ENCODE data around the gene EEF1B2. TPM values are rescaled to one million over a fixed set of nuclear protein-coding genes. Genes with fewer than 3 reads are reported as not detected.
"Not testable (repeated sequence)": the region's sequence is repeated elsewhere in the genome, so short reads cannot be mapped to it uniquely, and the experiment has no call there.

Gene EEF1B2
- total RNA-seq, 1 donor from 2014 or later = 698 TPM

DNA sequence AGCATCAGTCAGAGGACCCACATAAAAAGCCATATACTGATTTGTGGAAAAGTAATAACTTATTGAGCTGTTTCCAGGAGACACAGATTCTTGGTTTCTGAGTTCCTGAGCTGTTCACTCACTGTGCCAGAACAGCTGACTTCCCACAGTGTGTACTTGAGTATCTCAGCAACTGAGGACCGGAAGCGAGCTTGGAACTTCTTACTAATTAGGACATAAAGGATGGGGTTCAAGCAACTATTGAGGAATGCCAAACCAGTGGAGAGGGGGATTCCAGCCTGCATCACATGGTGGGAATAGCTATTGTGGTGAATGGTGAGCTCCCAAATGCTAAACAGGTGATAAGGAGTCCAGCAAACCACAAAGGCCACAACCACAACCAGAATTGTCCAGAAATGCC lies 16.4 kb downstream of the EEF1B2 start:
- H3K27ac Mint-ChIP-seq = no peak overlapping the region
- H3K27me3 Mint-ChIP-seq (ENCODE audit: insufficient read depth) = peaks cover 2% of the 10 kb centered on the region
- no peaks in the 10 kb centered on the region for H3K36me3 Mint-ChIP-seq (ENCODE audit: low read depth)
- intact Hi-C loops (cut with micrococcal nuclease) = no loop called here
- no peak overlapping the region for H3K4me3 Mint-ChIP-seq
- no peak for DNase-seq (ENCODE audit: low spot score)
- H3K4me1 Mint-ChIP-seq (ENCODE audit: low read depth) = no peaks in the 10 kb centered on the region
- H3K9me3 Mint-ChIP-seq = no peaks in the 10 kb centered on the region

DNA sequence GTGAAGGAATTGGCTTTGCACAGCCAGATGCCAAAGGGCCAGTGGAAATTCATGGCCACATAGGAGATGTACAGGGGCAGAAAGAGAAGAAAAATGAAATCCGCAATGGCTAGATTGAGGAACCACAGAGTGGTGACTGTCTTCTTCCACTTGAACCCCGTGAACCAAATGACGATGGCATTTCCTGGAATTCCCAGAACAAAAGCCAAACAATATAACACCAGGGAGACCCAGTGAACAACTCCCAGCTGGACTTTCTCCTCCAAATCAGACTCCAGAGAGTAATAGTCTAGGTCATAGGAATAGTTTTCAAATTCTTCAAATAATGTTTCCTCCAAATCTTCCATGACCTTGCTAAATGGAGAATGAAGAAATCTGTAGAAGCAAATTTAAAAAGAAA lies 17.2 kb downstream of the EEF1B2 start:
- H3K27ac Mint-ChIP-seq = no peak overlapping the region
- no peak overlapping the region for H3K4me3 Mint-ChIP-seq
- H3K27me3 Mint-ChIP-seq (ENCODE audit: insufficient read depth) = peaks cover 2% of the 10 kb centered on the region
- no peaks in the 10 kb centered on the region for H3K9me3 Mint-ChIP-seq
- DNase-seq (ENCODE audit: low spot score) = no peak
- no peaks in the 10 kb centered on the region for H3K36me3 Mint-ChIP-seq (ENCODE audit: low read depth)
- intact Hi-C loops (cut with micrococcal nuclease) = no loop called here
- no peaks in the 10 kb centered on the region for H3K4me1 Mint-ChIP-seq (ENCODE audit: low read depth)

DNA sequence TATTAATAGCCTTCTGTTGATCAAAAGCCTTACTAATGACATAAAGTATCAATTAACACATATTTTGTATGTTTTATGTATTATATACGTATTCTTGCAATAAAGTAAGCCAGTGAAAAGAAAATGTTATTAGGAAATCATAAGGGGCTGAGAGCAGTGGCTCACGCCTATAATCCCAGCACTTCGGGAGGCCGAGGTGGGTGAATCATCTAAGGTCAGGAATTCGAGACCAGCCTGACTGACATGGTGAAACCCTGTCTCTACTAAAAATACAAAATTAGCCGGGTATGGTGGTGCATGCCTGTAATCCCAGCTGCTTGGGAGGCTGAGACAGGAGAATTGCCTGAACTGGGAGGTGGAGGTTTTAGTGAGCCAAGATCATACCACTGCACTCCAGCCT lies 21.8 kb downstream of the EEF1B2 start:
- DNase-seq (ENCODE audit: low spot score); H3K4me1 Mint-ChIP-seq (ENCODE audit: low read depth); H3K27ac Mint-ChIP-seq; H3K36me3 Mint-ChIP-seq (ENCODE audit: low read depth); intact Hi-C loops (cut with micrococcal nuclease); H3K4me3 Mint-ChIP-seq; H3K9me3 Mint-ChIP-seq; H3K27me3 Mint-ChIP-seq (ENCODE audit: insufficient read depth): not testable (repeated sequence)

DNA sequence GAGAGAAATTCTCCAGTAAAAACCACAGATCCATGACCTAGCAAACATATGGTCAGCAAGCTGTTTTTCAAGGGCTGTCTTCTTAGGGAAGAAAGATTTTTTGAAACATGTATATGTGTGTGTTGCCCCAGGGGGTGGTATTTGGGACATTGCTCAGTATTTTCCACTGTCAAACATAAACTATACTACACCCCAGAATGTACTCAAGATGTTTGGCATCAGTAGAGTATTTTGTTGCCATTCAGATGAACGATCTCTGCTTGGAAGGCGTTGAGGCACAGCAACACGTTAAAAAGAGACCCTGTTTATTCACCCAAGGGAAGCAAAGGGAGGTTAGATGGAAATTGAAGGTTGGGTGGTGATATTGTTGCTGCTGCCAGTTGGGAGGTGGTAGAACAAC lies 30.0 kb downstream of the EEF1B2 start:
- intact Hi-C loops (cut with micrococcal nuclease) = no loop called here
- H3K27me3 Mint-ChIP-seq (ENCODE audit: insufficient read depth) = peaks cover 21% of the 10 kb centered on the region
- H3K27ac Mint-ChIP-seq = no peak overlapping the region
- no peaks in the 10 kb centered on the region for H3K4me1 Mint-ChIP-seq (ENCODE audit: low read depth)
- no peaks in the 10 kb centered on the region for H3K9me3 Mint-ChIP-seq
- no peaks in the 10 kb centered on the region for H3K36me3 Mint-ChIP-seq (ENCODE audit: low read depth)
- no peak for DNase-seq (ENCODE audit: low spot score)
- no peak overlapping the region for H3K4me3 Mint-ChIP-seq

DNA sequence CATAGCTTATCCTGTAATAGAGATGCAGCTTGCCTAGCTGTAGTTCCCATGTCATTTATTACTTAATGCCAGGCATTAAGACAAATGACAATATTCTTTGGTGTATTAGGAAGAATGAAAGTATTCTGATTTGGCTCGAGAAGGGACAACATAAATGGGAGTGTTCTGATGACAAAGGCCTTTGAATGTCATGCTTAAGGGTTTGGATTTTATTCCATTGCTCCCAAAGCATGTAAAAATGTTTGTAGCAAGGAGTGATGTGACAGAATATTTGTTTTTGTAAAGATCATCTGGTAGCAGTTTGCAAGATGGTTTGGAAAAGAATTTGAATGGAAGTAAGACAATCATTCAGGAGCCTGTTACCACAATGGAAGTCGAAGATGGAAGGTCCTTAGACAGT lies 30.4 kb downstream of the EEF1B2 start:
- H3K4me3 Mint-ChIP-seq = no peak overlapping the region
- intact Hi-C loops (cut with micrococcal nuclease) = no loop called here

DNA sequence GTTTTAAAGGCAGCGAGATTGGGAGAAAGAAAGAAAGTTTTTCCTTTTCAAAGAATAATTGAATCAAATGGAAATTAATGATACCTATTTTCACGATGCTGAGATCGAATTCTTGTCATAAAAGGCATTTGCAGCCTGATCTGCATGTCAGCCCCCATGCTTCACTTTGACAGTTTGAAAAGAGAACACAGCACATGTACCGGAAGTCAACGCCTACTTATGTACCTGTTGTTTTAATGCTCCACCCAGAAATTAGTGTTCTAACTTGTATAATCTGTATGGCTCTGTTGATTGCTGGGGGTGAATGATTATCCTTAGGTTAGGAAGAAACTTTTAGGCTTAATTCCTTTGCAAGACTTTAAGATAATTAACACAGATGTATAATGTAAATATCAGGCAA lies 31.0 kb downstream of the EEF1B2 start:
- H3K9me3 Mint-ChIP-seq = no peaks in the 10 kb centered on the region
- no peak overlapping the region for H3K4me3 Mint-ChIP-seq
- no peak overlapping the region for H3K27ac Mint-ChIP-seq
- no peak for DNase-seq (ENCODE audit: low spot score)
- intact Hi-C loops (cut with micrococcal nuclease) = no loop called here
- peaks cover 21% of the 10 kb centered on the region for H3K27me3 Mint-ChIP-seq (ENCODE audit: insufficient read depth)
- no peaks in the 10 kb centered on the region for H3K4me1 Mint-ChIP-seq (ENCODE audit: low read depth)
- H3K36me3 Mint-ChIP-seq (ENCODE audit: low read depth) = no peaks in the 10 kb centered on the region

More for the DNA sequence above, 30.4 kb downstream of the EEF1B2 start:
- DNase-seq (ENCODE audit: low spot score) = no peak
- H3K27ac Mint-ChIP-seq = no peak overlapping the region
- no peaks in the 10 kb centered on the region for H3K4me1 Mint-ChIP-seq (ENCODE audit: low read depth)
- H3K36me3 Mint-ChIP-seq (ENCODE audit: low read depth) = no peaks in the 10 kb centered on the region
- peaks cover 21% of the 10 kb centered on the region for H3K27me3 Mint-ChIP-seq (ENCODE audit: insufficient read depth)
- H3K9me3 Mint-ChIP-seq = no peaks in the 10 kb centered on the region

DNA sequence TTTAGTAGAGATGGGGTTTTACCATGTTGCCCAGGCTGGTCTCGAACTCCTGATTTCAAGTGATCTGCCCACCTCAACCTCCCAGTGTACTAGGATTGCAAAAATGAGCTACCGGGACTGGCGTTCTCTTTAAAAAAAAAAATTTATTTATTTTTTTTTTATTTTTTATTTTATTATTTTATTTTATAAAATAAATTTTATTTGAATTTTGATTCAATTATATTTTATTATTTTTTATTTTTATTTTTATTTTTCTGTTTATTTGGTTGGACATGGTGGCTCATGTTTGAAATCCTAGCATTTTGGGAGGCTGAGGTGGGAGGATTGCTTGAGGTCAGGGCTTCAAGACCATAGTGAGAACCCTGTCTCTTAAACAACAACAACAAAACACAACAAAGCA lies 32.5 kb downstream of the EEF1B2 start:
- H3K4me3 Mint-ChIP-seq = no peak overlapping the region
- H3K4me1 Mint-ChIP-seq (ENCODE audit: low read depth) = no peaks in the 10 kb centered on the region
- H3K9me3 Mint-ChIP-seq = no peaks in the 10 kb centered on the region
- peaks cover 22% of the 10 kb centered on the region for H3K27me3 Mint-ChIP-seq (ENCODE audit: insufficient read depth)
- no peak overlapping the region for H3K27ac Mint-ChIP-seq
- intact Hi-C loops (cut with micrococcal nuclease) = no loop called here
- no peak for DNase-seq (ENCODE audit: low spot score)
- H3K36me3 Mint-ChIP-seq (ENCODE audit: low read depth) = no peaks in the 10 kb centered on the region

DNA sequence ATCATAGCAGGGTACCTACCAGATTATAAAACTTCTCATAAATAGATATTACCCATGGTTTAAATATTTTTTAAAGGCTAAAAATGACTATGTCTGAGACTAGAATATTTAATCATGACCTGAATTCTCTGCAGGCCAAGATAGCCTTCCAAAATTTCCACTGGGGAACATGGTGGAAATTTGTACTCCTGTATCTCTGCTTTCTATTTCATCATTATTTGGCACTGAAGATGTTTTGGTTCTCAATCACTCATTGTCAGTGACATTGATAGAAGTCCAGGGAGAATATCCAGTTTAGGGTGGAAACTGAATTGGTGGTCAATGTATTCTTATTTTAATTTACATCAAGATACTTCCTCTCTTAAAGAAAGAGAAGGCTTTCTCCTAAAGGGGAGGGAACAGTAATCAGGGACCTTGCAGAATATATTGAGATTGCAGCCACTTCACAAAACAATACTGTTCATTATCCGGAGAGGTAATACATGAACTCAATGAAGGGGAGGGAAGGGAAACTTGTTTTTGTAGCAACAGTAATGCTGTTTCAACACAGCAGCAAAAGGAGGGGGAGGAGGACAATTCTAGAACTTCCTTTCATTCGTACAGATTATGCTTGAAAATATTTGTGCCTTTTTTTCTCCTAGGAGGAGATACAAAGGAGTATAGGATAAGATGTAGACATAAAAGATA lies 34.1 kb downstream of the EEF1B2 start:
- H3K9me3 Mint-ChIP-seq = no peaks in the 10 kb centered on the region
- DNase-seq (ENCODE audit: low spot score) = no peak
- intact Hi-C loops (cut with micrococcal nuclease) = no loop called here
- no peak overlapping the region for H3K27ac Mint-ChIP-seq
- H3K27me3 Mint-ChIP-seq (ENCODE audit: insufficient read depth) = peaks cover 20% of the 10 kb centered on the region
- H3K36me3 Mint-ChIP-seq (ENCODE audit: low read depth) = no peaks in the 10 kb centered on the region
- H3K4me3 Mint-ChIP-seq = no peak overlapping the region
- no peaks in the 10 kb centered on the region for H3K4me1 Mint-ChIP-seq (ENCODE audit: low read depth)

DNA sequence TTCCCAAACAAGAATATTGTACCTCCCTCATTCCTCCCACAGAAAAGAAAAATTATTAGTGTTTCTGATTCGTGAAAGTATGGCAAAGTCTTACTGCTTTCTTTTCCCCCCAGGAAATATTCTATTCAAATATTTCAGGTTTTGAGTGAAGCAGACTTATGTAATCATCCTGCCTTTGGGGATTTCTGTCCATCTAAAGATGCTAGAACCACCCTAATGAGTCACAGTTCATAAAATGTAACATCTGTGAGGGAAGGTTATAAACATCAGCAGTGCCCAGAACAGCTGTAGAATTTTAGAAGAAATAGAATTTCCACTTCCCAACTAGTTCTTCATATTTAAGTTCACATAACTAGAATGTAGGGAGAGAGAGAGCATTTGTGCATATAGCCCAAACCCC lies 39.0 kb downstream of the EEF1B2 start:
- no peaks in the 10 kb centered on the region for H3K36me3 Mint-ChIP-seq (ENCODE audit: low read depth)
- H3K4me1 Mint-ChIP-seq (ENCODE audit: low read depth) = no peaks in the 10 kb centered on the region

DNA sequence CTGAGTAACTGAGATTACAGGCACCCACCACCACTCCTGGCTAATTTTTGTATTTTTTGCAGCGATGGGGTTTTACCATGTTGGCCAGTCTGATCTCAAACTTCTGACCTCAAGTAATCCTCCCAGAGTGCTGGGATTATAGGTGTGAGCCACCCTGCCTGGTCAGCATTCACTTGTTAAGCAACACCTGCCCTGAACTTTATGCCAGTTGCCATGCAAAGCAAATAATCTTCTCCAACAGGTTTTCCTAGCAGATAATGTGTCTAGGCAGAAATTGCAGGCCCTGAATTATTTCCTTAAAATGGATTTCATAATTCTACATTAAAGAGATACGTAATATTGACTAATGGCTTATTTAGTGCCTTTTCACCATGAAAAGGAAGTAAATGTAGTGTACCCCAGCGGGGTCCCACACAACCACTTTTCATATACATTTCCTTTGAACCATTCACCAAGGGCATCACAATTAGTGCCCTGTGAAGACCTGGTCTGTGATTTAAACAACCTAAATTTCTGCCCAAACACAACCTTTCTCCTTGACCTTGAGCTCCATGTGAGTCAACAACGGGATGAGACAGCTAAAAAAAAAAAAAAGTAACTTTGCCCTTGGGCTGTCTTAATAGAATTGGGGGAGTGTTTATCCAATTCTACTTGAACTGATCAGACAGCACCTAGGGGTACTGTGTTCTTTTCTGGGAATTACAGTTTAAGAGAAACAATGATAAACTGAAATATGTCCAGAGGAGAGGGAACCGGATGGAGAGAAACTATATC lies 41.6 kb downstream of the EEF1B2 start:
- intact Hi-C loops (cut with micrococcal nuclease) = no loop called here
- no peak for DNase-seq (ENCODE audit: low spot score)
- H3K4me3 Mint-ChIP-seq = no peak overlapping the region

More for the DNA sequence above, 39.0 kb downstream of the EEF1B2 start:
- H3K27me3 Mint-ChIP-seq (ENCODE audit: insufficient read depth) = peaks cover 8% of the 10 kb centered on the region
- no peak overlapping the region for H3K27ac Mint-ChIP-seq
- no peak for DNase-seq (ENCODE audit: low spot score)
- intact Hi-C loops (cut with micrococcal nuclease) = no loop called here
- H3K9me3 Mint-ChIP-seq = no peaks in the 10 kb centered on the region
- H3K4me3 Mint-ChIP-seq = no peak overlapping the region

DNA sequence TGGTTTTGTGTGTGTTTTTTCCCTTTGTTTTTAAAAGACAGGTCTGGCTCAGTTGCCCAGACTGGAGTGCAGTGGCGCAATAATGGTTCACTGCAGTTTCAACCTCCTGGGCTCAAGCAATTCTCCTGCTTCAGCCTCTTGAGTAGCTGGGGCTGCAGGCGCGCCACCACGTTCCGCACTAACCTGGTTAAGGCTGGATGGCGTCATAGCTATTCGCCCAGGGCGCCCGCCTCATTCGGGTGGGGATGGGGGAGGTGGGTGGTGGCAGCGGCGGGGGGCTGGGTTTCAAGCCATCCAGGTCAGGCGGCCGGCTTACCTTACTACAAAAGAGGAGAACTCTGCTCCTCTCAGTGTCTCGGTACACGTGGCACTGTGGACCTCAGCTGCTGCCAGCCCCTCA lies 42.8 kb downstream of the EEF1B2 start:
- H3K9me3 Mint-ChIP-seq = no peaks in the 10 kb centered on the region
- no peaks in the 10 kb centered on the region for H3K4me1 Mint-ChIP-seq (ENCODE audit: low read depth)
- H3K27ac Mint-ChIP-seq = no peak overlapping the region
- no peak overlapping the region for H3K4me3 Mint-ChIP-seq
- intact Hi-C loops (cut with micrococcal nuclease) = no loop called here
- no peaks in the 10 kb centered on the region for H3K27me3 Mint-ChIP-seq (ENCODE audit: insufficient read depth)
- DNase-seq (ENCODE audit: low spot score) = no peak
- no peaks in the 10 kb centered on the region for H3K36me3 Mint-ChIP-seq (ENCODE audit: low read depth)

More for the DNA sequence above, 41.6 kb downstream of the EEF1B2 start:
- H3K27ac Mint-ChIP-seq = no peak overlapping the region
- no peaks in the 10 kb centered on the region for H3K9me3 Mint-ChIP-seq
- H3K27me3 Mint-ChIP-seq (ENCODE audit: insufficient read depth) = peaks cover 4% of the 10 kb centered on the region
- H3K36me3 Mint-ChIP-seq (ENCODE audit: low read depth) = no peaks in the 10 kb centered on the region
- no peaks in the 10 kb centered on the region for H3K4me1 Mint-ChIP-seq (ENCODE audit: low read depth)

DNA sequence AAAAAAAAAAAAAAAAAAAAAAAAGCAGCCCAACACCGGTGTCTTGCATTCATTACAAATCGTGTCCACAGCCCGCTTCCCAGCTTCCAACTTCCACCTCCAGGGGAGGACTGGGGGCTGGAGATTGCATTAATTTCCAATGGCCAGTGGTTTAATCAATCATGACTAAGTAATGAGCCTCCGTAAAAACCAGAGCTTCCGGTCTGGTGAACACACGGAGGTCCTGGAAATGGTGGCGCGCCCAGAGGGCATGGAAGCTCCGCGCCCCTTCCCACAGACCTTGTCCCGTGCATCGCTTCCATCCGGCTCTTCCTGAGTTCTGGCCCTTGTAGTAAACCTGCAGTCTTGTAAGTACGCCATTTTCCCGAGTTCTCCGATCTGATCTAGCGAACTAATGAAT lies 43.6 kb downstream of the EEF1B2 start:
- no peak for DNase-seq (ENCODE audit: low spot score)
- Mint-ChIP-seq H3K4me1 (ENCODE audit: low read depth) (no peaks in the 10 kb centered on the region), H3K27ac (no peak overlapping the region), H3K4me3 (no peak overlapping the region), H3K27me3 (ENCODE audit: insufficient read depth) (no peaks in the 10 kb centered on the region), H3K36me3 (ENCODE audit: low read depth) (no peaks in the 10 kb centered on the region), H3K9me3 (no peaks in the 10 kb centered on the region)
- intact Hi-C loops (cut with micrococcal nuclease) = no loop called here

DNA sequence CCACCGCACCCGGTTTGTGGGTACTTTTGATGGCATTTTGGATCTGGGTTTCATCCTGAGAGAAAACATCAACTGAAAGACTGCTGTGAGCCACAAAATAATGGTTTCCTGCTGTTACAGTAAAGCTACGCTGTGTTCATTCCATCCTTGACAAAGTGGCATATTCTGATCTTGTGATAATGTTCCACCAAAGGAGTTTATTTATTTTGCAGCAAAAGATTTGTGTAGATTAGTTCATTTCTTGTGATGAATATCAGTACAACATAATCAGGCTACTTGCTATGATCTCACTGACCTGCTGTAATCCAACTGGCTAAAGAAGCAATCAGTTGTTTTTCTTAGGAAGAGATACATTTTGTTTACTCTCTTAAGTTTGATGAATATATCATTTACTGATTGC lies 45.0 kb downstream of the EEF1B2 start:
- H3K27me3 Mint-ChIP-seq (ENCODE audit: insufficient read depth) = no peaks in the 10 kb centered on the region
- DNase-seq (ENCODE audit: low spot score) = no peak
- no peaks in the 10 kb centered on the region for H3K36me3 Mint-ChIP-seq (ENCODE audit: low read depth)
- intact Hi-C loops (cut with micrococcal nuclease) = no loop called here
- H3K9me3 Mint-ChIP-seq = no peaks in the 10 kb centered on the region
- H3K27ac Mint-ChIP-seq = no peak overlapping the region
- no peaks in the 10 kb centered on the region for H3K4me1 Mint-ChIP-seq (ENCODE audit: low read depth)
- H3K4me3 Mint-ChIP-seq = no peak overlapping the region

Measured in activated T-helper 1 cell treated with anti-CD3 and anti-CD28 coated beads, Interleukin-12 subunit alpha, Interleukin-12 subunit beta, Interleukin-2, Interleukin-4 antibody, amounts not matched to agents 30 ng/mL and 10 ng/mL and 1 ng/mL, durations not matched to agents 14 hours and 24 hours and 36 hours (primary cell).